ENCODE results near the gene AREL1.

AREL1 gene

DNA sequence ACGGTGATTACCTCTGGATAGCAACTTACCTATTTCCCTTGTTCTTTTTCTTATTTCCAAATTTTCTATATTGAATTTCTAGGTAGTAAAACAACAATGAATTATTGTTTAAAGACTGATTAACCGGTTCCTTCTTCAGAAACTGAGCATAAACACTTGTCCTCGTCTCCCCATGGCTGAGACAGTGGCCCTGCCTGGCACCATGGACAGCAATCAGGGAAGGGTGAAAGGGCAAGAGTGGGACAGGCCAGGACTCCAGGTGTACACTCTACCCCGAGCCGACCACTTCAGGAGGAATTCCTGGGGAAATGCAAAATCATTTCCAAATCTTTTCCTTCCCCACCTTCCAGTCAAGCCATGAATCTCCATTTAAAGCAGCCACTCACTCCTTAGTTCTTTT is 52.0 kb downstream of the AREL1 start:
- no peak for DNase-seq (ENCODE audit: low read depth, low spot score)

DNA sequence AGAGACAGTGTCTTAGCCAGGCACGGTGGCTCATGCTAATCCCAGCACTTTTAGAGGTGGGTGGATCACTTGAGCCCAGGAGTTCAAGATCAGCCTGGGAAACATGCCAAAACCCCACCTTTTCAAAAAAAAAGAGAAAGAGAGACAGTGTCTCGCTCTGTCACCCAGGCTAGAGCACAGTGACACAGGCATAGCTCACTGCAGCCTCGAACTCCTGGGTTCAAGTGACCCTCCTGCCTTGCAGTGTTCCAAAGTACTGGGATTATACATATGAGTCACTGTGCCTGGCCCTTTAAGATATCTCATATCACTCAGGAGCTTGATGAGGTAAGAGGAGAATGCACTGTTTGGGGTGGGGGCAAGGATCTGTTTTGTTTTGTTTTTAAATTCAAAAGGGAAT is 52.7 kb downstream of the AREL1 start:
- DNase-seq (ENCODE audit: low read depth, low spot score): no peak

DNA sequence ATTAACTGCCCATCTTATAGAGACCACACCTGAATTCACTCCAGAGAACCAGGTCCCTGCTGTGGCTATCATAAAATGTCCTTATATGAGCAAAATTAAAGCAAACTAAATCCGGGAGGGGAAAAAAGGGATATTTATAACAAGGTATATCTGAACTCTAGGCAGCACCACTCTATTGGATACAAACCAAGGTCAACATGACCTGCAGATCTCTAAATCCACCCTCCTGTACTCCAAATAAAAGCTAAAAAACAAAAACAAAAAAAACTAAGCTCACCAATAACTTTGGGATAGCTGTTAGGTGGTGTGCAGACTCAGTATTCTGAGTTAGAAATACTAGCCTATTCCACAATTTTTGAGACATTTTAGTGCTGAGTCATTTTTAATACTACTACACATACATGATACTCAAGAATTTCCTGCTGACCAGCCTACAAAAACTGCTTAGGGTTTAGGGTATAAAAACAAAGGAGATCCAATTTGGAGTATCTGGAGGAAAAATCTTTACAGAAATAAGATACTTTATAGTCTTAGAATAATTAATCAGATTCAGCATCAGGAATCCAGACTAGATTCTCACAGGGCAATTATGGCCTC is 54.2 kb downstream of the AREL1 start:
- no peak for DNase-seq (ENCODE audit: low read depth, low spot score)

DNA sequence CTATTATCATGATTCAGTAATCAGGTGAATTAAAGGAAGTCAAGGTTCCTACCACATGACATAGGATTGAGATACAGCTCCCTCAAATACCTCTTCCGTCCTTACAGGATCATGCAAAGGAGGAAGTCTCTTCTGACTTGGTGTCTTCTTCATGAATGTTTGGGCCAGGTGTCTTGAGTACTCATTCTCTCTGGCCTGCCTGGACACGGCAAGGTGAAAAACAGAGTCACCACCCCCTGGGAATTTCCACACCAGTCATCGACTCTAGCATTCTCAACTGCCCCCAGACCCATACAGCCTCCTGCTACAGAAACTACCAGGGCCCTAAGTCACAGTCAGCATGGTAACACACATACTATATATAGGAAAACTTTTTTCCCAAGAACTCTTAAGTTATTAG is 55.9 kb downstream of the AREL1 start:
- no peak for DNase-seq (ENCODE audit: low read depth, low spot score)

DNA sequence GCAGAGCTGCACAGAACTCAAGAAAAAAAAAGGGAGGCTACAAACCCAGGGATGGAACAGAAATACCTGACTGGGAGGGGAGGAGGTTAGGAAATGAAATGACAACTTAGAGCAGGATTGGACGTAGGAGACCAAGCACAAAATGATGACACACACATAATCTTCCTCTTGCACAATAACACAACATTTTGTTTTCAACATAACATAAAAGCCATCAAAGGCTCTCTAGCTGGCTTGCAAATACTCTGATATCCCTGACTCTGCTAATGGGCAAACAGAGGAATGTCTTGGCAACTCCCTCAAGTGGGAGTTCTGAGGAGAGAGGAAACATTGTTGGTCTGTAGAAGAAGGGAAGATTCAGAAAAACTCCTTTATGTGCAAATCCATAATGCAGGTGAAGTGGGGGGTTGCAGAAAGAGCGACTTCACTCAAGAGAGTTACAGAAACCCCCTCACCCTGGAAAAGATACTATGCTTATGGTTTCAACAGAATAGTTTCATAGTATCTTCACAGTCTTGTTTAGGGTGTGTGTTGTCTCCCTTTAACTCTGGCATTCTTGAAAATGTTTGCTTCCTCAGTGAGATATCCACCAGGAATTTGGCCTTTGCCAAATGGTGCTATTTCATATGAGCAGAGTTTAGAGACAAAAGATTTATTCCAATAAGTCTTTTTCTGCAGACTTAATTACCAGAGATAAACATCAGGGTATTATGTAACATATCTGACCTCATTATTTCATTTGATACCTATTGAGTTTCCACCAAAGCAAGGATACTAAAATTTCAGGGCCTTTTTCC is 57.1 kb downstream of the AREL1 start:
- DNase-seq (ENCODE audit: low read depth, low spot score): no peak

DNA sequence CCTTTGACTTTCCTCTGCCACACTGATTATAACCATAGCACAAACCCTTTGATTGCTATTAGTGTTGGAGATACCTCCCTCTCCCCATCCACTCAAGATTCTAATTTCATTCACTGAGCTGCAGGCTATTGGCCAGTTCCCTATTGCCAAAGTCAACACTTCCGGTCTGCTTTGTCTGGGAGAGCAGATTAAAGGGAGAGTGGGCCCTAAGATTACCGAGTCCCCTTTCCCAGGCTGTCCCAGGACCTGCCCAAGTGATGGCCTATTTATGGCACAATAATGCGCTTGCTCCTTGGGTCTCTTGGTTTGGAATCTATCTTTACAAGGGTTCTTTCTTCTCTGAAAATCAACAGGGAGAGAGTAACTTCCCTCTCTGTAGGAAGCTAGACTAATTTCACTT is 57.9 kb downstream of the AREL1 start:
- DNase-seq (ENCODE audit: low read depth, low spot score): no peak

DNA sequence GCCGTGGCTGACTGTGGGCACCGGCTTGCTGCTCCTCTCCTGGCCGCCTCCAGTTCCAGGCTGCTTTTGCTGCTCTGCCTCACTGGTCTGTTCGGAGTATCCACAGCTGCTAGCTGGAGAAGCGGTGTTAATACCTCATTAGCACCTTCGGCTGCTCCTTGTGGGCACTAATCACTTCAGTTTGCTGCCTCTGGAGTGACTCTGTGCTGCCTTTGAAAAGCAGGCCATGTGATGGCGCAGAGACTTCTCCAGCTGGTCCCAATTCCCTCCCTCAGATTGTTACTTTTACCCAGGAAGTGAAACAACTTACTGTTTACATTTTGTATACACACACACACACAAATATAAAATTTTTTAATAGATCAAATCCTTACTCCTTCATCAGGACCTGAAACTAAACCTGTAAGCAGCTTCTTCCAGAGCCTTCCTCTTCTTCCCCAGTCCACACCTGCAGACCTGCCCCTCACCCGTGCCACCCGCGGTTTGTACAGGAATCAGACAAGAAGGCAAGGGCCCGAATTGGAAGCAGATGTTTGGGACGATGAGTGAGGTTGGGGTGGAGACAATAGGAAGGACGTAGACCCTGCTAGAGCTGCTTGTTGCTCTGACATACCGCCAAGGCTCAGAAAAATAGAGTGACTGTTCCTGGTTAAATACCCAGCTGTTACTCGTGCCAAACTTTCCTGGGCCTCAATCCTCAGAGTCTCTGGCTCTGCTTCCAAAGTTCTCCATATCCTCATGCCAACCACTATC is 59.3 kb downstream of the AREL1 start:
- DNase-seq (ENCODE audit: low read depth, low spot score): no peak

DNA sequence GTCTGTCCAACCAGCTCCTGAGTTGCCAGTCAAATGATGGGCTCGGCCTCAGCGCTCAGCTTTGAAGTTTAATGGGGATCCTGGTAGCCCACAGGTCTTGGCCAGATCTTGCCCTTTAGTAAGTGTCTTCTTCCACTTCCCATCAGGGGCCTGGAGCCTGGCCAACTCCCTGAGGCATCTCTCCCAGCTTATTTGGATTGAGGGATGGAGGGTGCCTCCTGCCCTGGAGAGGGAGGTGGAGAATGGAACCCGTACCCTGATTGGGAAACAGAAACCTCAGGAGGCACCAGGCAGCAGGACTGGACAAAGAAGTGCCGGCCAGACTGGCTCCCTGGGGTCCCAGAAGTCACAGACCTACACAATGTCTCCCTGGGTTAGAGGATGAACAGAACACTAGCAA is 60.3 kb downstream of the AREL1 start:
- DNase-seq (ENCODE audit: low read depth, low spot score): no peak

DNA sequence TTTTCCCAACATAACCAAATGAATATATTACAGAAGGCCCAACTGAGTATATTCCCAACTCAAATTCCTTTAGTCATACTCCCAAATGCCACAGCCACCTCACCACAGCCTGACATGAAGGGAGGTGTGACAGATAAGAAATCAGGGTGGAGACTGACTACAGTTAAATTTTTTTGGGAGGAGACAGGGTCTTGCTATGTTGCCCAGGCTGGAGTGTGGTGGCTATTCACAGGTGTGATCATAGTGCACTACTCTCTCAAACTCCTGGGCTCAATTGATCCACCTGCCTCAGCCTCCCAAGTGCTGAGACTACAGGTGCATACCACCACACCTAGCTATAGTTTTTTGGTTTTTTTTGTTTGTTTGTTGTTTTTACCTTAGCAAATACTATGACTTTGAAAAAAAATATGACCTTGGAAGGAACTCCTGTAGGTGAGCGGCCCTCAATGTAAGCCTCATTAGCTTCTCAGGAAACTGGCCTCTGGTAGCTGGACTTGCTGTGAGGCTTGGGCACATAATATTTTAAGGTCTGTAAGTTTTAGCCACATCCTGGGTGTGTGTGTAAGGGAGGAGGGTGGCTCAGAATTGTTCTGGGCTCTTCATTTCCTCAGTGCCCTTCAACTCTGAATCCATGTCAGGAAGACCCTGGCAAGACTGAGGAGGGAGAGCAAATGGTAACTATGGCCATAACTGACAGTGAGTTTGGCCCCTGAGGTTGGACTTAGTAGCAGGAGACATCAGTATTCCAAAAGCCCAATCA is 61.8 kb downstream of the AREL1 start:
- no peak for DNase-seq (ENCODE audit: low read depth, low spot score)

DNA sequence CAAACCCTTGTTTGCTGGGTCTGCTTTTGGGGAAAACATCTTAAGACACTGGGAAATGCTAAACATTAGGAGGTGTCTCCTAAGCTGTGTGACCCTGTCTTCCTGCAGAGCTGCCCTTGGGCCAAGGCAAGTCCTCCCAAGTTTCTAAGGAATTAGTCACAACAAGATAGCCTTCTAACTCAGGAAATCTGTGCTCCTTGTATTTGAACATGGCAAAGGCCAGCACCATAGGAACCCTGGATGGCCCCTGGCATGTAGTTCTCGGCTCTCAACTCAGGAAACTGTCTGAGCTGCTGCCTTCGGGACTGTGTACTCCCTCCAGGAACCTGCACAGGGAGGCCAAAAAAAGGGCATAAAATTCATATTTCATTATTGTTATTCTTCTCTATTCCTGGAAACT is 63.2 kb downstream of the AREL1 start:
- no peak for DNase-seq (ENCODE audit: low read depth, low spot score)

DNA sequence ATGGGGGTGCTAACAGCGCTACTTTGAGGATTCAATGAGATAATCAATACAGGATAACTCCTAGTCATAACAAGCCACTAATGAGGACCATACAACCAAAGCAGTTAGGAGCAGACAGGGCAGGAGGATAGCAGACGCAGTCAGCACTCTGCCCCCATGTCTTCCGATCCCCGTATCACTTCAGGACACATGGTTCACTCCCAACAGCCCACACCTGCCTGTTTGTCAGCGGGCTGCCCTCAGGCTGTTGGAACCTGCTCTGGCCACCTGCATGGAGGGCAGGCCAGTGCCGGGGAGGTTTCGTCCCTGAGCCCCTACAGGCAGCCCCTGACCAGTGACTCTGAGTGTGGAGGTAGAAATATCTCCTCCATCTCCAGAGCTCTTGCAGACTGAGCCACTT is 63.7 kb downstream of the AREL1 start:
- DNase-seq (ENCODE audit: low read depth, low spot score): no peak

DNA sequence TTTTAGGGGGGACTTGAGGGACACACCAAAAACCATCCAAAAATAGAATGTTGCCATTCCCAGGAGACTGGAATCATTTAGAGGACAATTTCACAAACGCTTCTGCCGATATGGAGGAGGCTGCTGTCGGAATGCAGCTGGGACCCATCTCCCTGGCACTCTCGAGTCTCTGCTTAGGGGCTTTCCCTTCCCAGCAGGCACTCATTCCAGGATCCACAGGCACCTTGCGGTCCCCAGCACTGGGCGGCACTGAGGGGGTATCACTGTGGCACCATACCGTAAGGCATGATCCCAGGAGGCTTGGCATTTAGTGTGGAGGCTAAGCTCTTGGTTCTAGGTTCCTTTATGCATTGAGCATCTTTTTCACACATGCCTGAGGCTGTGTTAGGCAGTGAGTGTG is 64.3 kb downstream of the AREL1 start:
- no peak for DNase-seq (ENCODE audit: low read depth, low spot score)

DNA sequence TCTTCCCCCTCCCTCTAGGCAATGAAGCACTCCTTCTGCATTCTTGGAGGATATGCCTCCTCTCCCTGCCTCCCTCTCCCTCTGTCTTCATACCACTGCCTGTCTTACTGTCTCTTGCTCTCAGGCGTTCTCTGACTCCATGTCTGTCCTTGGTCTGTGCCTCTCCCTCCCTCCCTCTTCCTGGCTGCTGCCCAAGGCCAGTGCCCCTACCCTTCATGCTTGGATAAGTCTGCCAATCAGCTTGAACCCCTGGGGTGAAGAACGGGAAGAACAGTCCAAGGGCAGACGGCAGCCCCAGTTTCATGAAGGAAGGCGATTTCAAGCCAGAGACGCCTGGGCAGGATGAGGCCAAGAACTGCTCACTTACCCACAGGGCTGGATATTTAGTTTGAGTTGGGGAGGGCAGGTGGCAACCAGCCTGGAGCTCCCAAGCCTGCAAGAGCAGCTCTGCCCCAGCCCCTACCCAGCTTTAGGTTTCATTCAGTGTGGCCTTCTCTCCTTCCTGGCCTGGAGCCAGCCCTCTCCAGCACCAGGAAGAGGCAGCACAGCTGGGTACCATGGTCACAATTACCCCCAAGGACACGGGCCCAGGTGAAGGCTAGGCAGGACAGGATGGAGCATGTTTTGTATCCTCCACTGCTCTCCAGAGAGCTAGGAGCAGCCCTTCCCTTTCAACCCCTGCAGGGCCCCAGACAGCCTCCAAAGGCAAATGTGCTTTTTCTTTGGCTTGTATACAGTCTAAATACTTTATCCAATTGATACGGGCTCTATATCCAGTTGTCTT is 65.0 kb downstream of the AREL1 start:
- DNase-seq (ENCODE audit: low read depth, low spot score): no peak

DNA sequence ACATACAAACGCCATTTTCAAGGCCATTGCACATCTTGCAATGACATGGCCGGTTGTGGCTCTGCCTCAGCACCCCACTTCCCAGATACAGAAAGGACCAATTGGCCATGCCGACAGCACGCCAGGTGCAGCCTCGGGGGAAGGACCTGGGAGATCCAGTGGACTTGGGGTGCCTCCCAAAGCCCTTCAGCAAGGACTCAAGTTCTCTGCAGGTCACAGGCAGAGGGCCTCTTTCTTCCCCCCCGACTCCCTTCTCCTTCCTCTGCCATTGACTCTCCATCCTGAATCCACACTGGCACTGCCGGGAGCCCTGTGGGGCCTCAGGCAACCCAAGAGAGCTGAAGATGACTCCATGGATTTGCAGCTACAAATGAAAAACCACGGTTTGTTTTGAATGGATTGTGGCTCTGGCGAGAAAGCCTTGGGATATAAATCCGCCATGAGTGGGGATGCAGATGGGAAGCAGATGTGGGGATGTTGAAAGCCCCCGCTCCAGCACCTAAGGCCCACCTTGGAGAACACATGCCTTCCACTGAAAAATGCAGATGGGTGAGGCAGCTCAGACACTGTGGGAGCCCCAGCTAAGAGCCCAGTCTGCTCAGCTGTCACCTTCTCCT is 65.7 kb downstream of the AREL1 start:
- DNase-seq (ENCODE audit: low read depth, low spot score): no peak

DNA sequence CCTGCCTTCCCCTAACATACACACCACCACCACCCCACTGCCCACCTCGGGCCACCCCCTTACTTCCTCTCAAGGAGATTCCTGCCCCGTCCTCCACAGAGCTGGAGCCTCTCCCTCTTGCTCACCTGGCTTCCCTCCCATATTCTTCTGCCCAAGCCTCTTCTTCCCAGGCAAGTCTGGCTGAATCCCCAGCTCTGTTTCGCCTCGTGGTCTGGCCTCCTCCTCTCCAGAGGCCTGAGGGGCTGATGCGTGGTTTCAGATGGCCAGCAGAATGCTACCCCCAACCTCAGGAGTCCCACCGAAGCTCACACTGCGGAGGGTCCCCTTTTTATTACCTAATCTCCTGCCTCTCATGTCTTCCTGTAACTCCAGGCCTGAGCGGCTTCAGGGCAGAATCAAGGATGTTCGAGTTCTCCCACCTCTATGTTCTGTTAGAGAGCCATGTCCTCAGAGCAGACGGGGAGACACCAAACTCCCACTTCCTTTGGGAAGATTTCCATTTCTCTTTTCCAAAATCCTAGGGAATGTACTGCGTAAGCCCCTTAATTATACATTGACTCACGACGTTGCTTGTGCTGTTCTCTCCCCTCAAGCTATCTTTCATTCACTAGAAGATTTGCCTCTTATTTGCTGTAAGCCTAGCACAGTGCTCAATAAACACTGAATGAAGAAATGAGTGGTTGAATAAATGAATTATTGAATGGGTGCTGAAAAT is 67.0 kb downstream of the AREL1 start:
- no peak for DNase-seq (ENCODE audit: low read depth, low spot score)

DNA sequence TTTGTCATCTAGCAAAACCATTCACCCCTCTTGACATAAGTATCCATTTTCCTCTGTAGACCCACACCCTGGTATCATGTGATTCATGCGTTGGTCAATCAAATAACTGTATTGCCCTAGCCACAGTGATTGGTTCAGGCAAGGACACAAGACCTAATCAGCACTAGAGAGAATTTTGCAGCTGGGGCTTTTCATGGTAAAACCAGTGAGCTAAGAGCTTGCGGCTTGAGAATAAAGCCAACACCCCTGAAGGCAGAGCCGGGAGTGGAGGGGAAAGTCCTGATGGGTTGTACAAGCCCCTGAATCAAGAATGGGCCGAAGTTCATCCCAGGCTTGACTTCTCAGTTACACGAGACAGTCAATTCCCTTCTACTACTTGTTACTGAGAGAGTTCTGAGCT is 67.6 kb downstream of the AREL1 start:
- DNase-seq (ENCODE audit: low read depth, low spot score): no peak

DNA sequence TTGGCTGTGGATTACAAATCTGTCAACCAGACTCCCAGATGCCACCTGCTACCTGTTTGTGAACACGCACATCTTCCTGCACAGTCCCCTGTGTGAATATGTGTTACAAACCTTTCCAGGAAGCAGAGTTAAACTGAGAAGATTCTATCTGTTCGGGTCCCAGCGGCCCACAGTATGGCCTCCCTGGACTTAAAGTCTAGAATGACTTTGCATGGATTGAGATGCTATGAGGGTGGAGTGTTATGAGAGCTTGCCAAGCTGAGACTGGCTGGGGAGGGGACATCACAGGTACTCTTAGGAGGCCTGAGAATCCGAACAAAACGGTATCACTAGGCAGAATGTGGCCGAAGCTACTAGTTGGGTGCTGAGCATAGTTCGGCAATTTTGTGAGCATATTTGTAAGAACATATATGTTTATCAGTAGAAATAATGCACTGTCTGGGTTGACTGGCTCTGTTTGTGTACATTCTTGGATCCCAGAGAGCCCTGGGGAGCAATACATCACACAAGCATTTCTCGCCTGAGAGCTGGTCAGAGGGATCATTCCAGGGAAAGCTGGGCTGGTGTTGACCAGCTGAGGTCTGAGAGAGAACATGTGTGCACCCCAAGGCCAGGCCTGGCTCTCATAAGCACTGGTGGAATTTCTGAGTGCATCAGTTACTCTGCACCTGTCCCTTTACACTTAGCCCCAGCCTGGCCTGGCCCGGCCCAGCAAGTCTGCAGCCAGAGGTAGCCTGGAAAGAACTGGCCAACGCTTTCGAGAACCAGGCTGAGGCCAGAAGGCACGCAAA is 71.1 kb downstream of the AREL1 start:
- DNase-seq (ENCODE audit: low read depth, low spot score): no peak

DNA sequence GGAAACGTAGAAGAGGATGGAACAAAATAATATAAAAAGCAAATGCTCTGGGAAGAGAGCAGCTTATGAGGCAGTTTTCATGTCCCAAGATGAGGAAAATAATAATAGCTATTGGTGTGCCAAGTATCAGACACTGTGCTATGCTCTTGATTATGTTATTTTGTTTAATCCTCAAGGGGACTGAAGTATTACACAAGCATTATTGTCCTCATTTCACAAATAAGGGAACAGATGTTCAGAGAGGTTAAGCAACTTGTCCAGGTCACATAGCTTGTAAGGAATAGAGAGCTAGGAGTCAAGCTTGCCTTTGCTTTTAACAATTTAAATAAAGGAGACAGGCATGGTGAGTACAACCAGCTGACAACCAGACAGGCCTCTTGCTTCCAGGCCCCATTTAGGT is 73.9 kb downstream of the AREL1 start:
- DNase-seq (ENCODE audit: low read depth, low spot score): no peak

DNA sequence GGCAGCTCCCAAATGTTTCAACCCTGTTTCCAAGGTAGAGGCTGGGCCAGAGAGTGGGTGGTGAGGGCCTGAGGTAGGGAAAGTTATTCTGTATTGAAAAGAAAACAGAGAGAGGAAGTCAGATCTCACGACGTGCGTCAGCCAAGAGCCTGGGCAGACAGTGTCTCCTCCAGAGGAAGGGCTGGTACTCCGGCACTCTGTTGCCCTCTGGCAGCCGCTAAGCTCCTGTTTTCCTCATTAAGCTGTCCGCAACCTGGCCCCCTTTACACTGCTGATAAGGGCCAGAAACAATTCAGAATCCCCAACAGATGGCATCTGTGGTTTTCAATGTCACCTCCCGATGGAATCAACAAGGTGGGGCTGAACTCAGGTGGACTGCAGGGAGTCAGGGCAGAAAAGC is 74.8 kb downstream of the AREL1 start:
- no peak for DNase-seq (ENCODE audit: low read depth, low spot score)

DNA sequence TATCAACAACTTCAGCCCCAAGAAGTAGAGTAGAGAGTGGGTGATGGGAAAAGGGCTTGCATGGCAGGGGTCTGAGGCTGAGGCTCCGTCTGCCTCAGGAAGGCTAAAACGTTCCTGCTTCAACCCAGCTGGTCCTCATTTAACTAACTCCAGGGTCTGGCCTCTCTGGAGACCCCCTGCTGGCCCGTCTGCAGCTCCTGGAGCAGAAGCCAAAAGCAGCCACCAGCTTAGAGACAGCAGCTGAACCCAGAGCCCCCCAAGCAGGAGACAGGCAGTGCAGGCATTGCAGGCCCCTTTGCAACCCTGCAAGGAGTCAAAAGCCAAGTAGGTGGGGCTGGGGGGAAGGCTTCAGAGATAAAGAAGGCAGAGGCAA is 75.7 kb downstream of the AREL1 start:
- DNase-seq (ENCODE audit: low read depth, low spot score): no peak

All from smooth muscle cell of the brain vasculature (primary cell).